ENCODE measurements around the gene TRIM15.
"Not testable (repeated sequence)": the region's sequence is repeated elsewhere in the genome, so short reads cannot be mapped to it uniquely, and the experiment has no call there.

Gene TRIM15

DNA sequence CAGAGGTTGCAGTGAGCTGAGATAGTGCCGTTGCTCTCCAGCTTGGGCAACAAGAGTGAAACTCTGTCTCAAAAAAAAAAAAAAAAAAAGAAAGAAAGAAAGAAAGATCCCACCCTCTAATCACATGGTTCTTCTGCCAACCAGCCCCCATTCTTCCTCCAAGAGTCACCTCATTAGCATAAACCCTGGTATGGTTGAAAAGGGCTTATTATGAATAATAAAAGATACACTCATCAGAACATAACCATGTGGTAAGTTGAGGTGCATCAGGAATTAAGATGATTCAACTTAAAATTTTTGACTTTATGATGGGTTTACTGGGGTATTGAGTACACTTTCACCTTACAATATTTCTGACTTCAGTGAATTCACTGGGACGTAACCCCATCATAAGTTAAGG, 28.2 kb upstream of the TRIM15 start:
- Histone ChIP-seq H3K27me3 (replicated peaks) (peaks cover 21% of the 10 kb centered on the region), H3K36me3 (replicated peaks) (no peaks in the 10 kb centered on the region), H3K27ac (no peak overlapping the region), H3K4me3 (ENCODE audit: low read depth, low read length) (no peak overlapping the region)
- no peak for DNase-seq
- no peak for TF ChIP-seq CTCF (IDR thresholded peaks at IDR 0.05; ENCODE audit: low read depth, low read length, missing control alignments)
- in situ Hi-C loops (cut with HindIII; ENCODE audit: low pct_ligation_motif_present, low sequenced_read_pairs): no loop called here

GRCh38 chr6:30135757-30136156, 27.6 kb upstream of the TRIM15 start, which contains the start of gene TRIM40:
Gene TRIM40 (plus strand): TSS chr6:30136140. CDS start chr6:30137037, 897 bp downstream.
- no peak for TF ChIP-seq CTCF (IDR thresholded peaks at IDR 0.05; ENCODE audit: low read depth, low read length, missing control alignments)
- in situ Hi-C loops (cut with HindIII; ENCODE audit: low pct_ligation_motif_present, low sequenced_read_pairs): no loop called here
- no peak within 1 kb of the TSS for H3K4me3 ChIP-seq (ENCODE audit: low read depth, low read length)
- no peak for DNase-seq
- H3K27ac ChIP-seq: no peak within 1 kb of the TSS
- peaks cover 15% of the 10 kb centered on the region for H3K27me3 ChIP-seq (replicated peaks)
- H3K36me3 ChIP-seq (replicated peaks): no peaks in the 10 kb centered on the region

DNA sequence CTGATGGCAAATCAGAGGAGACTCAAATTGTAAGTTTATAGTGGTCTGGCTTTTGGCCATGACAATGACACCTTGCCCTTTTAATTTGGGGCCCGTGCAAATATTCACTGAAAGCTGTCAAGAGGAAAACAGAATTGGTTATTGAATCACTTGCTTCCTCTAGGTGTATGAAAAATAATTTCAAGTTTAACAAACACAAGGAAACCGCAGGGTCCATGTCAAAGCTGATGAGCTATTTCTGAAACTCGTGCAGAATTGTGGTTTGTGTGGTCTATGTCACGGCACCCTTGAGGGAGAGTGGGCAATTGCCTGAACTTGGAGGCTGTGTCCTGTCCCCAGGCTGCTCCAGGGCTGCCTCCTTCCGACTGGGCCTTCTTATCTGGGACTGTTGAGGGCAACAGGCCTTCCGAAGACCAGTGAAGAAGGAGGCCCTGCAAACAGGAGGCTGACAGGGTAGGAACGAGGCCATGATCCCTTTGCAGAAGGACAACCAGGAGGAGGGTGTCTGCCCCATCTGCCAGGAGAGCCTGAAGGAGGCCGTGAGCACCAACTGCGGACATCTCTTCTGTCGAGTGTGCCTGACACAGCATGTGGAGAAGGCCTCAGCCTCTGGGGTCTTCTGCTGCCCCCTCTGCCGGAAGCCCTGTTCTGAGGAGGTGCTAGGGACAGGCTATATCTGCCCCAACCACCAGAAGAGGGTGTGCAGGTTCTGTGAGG, 26.6 kb upstream of the TRIM15 start:
- H3K4me3 ChIP-seq (ENCODE audit: low read depth, low read length): no peak overlapping the region
- peaks cover 12% of the 10 kb centered on the region for H3K27me3 ChIP-seq (replicated peaks)
- in situ Hi-C loops (cut with HindIII; ENCODE audit: low pct_ligation_motif_present, low sequenced_read_pairs): no loop called here
- no peaks in the 10 kb centered on the region for H3K36me3 ChIP-seq (replicated peaks)
- TF ChIP-seq CTCF (IDR thresholded peaks at IDR 0.05; ENCODE audit: low read depth, low read length, missing control alignments): no peak
- no peak for DNase-seq
- H3K27ac ChIP-seq: no peak overlapping the region

DNA sequence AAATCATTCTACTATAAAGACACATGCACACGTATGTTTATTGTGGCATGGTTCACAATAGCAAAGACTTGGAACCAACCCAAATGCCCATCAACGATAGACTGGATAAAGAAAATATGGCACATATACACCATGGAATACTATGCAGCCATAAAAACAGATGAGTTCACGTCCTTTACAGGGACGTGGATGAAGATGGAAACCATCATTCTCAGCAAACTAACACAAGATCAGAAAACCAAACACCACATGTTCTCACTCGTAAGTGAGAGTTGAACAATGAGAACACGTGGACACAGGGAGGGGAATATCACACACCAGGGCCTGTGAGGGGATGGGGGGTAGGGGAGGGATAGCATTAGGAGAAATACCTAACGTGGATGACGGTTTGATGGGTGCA, 23.1 kb upstream of the TRIM15 start:
- in situ Hi-C loops (cut with HindIII; ENCODE audit: low pct_ligation_motif_present, low sequenced_read_pairs); H3K27ac ChIP-seq; H3K27me3 ChIP-seq (replicated peaks); H3K36me3 ChIP-seq (replicated peaks); H3K4me3 ChIP-seq (ENCODE audit: low read depth, low read length); DNase-seq: not testable (repeated sequence)

DNA sequence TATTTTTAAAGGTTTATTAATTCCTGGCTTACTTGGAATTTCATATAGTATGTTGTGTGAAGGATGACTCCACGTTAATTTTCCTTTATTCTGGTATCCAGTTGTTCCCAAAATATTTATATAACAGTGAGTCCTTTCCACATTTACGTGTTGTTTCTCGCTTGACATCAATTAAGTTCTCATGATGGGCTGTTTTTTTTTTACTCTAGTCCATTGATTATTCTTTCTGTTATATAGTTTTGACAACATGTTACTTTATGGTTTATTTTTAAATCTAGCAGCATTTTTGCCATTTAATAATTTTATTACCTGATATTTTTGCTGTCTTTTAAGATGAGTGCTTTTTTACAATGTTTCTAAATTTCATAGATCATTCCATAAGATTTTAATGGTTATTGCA, 20.7 kb upstream of the TRIM15 start:
- H3K27ac ChIP-seq: no peak overlapping the region
- in situ Hi-C loops (cut with HindIII; ENCODE audit: low pct_ligation_motif_present, low sequenced_read_pairs): no loop called here
- no peak overlapping the region for H3K4me3 ChIP-seq (ENCODE audit: low read depth, low read length)
- peaks cover 6% of the 10 kb centered on the region for H3K27me3 ChIP-seq (replicated peaks)
- no peaks in the 10 kb centered on the region for H3K36me3 ChIP-seq (replicated peaks)
- TF ChIP-seq CTCF (IDR thresholded peaks at IDR 0.05; ENCODE audit: low read depth, low read length, missing control alignments): no peak
- no peak for DNase-seq

DNA sequence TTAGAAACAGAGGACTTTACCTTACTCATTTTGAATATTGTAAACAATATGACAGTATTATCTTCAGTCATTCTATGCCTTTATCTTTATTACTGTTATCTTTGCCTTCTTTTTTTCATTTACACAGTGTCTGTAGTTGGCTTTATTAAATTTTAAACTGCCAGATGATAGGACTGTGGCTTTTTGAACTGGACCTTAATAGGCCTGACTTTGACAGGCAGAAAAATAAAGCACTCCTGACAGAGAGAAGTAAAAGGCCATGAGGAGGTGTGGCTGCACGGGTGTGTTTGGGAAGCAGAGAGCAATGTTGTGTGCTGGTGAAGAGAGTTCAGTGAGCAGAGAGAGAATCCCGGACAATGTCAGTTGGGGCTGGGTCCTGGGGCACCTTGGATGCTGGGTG, 19.6 kb upstream of the TRIM15 start:
- in situ Hi-C loops (cut with HindIII; ENCODE audit: low pct_ligation_motif_present, low sequenced_read_pairs): no loop called here
- no peak overlapping the region for H3K4me3 ChIP-seq (ENCODE audit: low read depth, low read length)
- peaks cover 6% of the 10 kb centered on the region for H3K27me3 ChIP-seq (replicated peaks)
- H3K36me3 ChIP-seq (replicated peaks): no peaks in the 10 kb centered on the region
- H3K27ac ChIP-seq: no peak overlapping the region
- no peak for TF ChIP-seq CTCF (IDR thresholded peaks at IDR 0.05; ENCODE audit: low read depth, low read length, missing control alignments)
- no peak for DNase-seq

Data from brain microvascular endothelial cell (primary cell).